Epidermal melanocyte (primary cell): ENCODE results near the gene NSUN2.

Experiments used
- DNase-seq: peaks from one replicate; pipeline ENCODE4 v3.0.0; 2011; ENCODE audit warnings: low spot score; ENCODE audit not compliant: insufficient read length

Gene NSUN2

DNA sequence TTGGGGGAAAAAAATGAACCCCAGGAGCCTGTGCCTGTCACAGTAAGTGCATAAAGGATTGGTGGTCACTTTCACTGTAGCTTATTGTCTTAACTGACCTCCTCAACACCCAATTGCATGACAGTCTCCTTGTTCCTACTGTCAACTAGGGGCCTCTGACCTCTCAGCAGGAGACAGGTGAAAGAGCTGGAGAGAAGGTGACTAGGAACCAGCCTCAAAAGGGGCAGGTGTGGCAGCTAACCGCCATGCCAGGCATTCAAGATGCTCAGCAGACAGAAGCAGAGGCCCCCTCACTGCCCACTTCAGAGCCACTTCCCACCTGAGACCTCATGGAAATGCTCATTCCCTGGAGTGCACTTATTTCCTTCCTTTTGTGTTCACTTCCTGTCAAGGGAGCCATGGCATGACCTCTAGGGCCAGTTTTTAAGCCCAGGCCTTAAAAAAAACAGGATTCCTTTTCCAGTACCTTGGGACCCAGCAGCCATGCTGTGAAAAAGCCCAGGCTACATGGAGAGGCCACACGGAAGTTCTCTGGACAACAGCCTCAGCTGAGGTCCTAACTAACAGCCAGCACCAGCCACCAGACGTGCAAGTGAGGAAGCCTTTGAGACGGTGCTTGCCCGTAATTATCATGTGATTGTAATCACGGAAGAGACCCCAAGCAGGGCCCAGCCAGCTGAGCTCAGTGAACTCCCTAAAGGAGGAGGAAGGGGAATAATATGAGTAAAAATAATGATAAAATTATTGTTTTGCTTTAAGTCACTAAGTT, 74.9 kb downstream of the NSUN2 start:
- no peak for DNase-seq

DNA sequence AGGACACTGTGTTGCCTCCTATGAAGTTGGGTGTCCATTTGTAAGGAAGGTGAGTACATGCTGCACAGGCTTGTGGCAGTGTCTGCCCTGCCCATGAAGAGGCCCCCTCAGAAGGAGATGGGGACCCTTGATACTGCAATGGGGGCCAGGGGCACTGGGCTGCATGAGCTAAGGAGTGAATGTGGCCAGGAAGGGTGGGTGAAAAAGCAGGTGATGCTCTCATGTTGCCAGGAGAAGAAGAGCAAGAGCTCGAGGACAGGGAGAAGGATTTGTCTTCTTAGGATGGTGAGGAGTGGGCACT, 76.1 kb downstream of the NSUN2 start:
- no peak for DNase-seq

DNA sequence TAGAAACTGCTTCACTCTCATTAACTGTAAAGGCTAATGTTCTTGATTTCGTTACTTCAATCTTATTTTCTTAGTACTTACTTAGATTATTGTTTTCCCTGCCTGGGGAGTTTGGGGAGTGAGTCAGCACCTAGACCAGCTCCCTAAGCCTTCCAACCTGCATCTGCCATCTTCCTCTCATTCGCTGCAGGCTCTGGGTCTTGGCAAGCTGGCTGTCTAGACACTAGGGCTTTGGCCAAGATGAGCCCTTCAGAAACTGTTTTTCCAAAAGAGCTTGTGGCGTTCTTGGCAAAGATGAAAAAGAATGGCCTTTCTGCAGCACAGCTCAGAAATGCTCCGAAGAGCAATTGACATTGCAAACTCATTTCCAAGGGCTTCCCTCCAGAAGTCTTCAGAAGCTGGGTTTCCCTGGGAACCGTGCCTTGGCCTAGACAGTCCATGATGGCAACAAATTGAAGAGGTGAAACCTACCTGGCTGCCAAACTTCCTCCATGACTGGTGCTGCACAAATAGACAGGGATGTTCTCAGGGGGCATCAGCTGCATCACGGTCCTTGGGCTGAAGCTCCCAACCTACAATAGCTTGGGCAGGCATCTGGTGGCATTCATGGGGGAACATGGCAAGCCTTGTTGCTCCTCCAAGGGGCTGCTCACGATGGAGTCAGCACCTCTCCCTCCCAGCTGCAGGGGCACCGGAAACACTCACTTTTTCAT, 76.6 kb downstream of the NSUN2 start:
- no peak for DNase-seq

DNA sequence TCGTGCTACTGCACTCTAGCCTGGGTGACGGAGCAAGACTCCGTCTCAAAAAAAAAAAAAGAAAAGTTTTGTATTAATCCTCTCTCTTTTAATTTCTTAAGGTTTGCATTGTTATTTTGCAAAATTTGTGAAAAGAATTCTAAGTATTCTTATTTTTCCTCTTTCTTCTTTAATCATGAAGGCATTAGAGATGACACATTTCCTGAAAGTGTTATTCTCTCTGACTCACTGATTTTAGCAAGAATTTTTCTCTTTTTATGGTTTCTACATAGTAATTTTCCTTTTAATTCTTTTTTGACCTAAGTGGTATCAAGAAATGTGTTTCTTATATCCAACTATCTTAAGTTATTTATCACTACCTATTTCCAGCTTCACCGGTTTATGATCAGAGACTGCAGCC, 78.0 kb downstream of the NSUN2 start:
- no peak for DNase-seq

DNA sequence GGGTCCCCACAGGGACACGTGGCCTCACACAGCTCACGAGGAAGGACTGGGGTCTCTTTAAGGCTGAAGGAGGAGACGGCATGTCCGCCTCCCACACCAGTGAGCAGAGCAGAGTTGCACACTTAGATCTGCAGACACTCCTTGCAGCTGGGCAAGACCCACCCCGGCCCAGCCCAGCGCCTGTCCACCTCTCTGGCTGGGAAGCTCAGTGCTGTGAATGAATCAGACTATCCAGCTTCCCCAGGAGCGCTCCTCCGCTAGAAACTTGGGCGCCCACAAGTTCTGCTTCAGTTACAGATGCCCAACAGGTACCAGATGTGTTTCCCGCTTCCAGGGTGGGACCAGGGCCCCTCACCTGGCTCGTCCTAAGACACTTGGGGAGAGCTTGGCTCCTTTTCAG, 78.9 kb downstream of the NSUN2 start:
- DNase-seq = no peak

DNA sequence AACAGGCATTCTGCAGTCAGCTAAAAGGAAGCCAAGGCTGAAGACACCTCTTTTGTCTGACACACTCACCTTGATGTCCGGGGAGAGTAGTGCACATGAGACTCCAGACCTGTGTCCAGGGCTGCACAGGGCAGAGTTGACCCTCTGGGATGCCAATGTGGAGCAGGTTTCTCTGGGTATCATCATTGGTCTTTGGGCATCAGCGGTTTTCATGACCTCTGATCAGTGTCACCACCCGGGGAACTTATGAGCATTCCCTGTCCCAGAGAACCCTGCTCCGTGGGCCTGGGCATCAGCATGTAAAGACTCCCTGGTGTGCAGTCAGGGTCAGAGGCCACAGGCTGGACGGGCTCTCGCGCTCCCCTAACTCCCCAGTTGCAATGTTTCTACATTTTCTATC, 80.2 kb downstream of the NSUN2 start:
- no peak for DNase-seq

DNA sequence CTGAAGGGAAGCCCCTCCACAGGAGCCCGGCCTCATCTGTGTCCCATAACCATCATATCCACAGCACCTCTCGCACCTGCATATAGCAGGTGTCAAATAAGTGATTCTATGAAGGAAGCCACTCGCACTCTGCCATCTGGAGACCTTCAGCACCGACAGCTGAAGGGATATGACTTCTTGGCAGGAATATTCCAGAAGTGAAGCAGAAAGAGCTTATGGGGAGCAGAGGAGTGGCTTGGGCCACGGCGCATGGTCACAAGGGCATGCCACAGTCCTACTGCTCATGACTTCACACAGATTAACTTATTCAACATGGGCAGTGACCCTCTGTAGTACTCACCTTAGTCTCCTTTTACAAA, 80.9 kb downstream of the NSUN2 start:
- no peak for DNase-seq

DNA sequence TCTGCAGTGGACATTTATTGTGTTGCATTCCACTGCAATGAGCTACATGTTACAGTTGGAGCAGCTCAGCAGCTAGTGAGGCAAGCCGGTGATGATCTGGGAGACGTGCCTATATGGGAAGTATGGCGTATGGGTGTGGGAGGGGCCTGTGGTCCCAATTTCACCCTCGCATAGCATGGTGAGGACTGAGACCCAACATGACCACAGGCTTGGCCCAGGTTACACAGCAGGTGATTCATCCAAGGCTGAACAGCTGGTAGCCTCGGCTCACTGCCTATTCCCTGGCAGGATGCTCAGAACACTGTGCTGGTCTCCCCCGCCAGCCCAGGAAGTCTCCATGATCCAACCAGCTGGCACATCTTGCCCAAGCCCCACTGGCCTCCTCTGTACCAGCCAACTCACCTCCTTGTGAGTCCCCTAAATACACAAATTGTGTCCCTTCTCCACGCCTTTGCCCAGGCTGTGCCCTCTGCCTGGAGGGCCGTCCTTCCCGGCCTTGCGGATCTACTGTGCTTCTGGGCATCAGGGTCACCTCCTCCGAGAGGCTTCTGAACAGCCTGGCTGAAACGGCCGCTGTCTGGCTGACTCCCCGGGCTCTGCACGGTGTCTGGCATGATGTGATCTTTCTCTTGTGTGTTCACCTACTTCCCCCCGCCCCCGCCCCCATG, 81.4 kb downstream of the NSUN2 start:
- DNase-seq = no peak

DNA sequence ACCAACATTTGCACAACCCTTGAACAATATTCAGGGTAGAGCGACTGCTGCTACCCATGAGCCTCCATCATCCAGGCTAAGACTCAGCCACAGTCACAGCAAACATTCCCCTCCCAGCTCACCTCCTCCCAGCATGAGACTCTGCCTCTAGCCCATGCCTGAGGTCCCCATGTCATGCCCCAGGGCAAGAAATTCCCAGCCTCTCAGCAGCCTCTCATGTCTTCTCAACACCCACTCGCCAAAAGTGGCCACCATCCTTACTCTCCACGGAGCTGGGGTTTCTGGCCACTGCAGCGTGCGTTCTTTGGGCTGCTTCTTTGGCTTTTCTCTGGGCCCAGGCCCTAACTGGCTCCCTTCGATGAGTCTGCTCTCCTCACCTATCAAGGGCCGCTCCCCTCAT, 82.2 kb downstream of the NSUN2 start:
- no peak for DNase-seq
